GM12875 (cell line): Measurements from ENCODE around the gene WNT7A.

Source experiments
- H3K4me3 ChIP-seq: one replicate; pipeline ENCODE4 v1.5.1; 2011; ENCODE audit warnings: low read depth, low read length, control low read depth
- CTCF ChIP-seq: IDR thresholded peaks from 2 replicates; pipeline ENCODE4 v1.5.1; 2011; ENCODE audit warnings: low read depth, mild to moderate bottlenecking, control low read depth, inconsistent platforms, low read length, moderate library complexity, borderline replicate concordance; ENCODE audit not compliant: insufficient read depth

Gene WNT7A

GRCh38 chr3:13851997-13852637 is 27.8 kb downstream of the WNT7A start:
- no peak overlapping the region for H3K4me3 ChIP-seq
- no peak for TF ChIP-seq CTCF

- TF ChIP-seq CTCF, result no peak
- H3K4me3 ChIP-seq, result no peak overlapping the region
Observed at GRCh38 chr3:13851091-13851849, 28.6 kb downstream of the WNT7A start.

GRCh38 chr3:13850161-13850945 is 29.5 kb downstream of the WNT7A start:
- no peak overlapping the region for H3K4me3 ChIP-seq
- TF ChIP-seq CTCF, result no peak

- H3K4me3 ChIP-seq, result no peak overlapping the region
- no peak for TF ChIP-seq CTCF
Observed at GRCh38 chr3:13849018-13849417, 30.9 kb downstream of the WNT7A start.

GRCh38 chr3:13846716-13847570 is 32.9 kb downstream of the WNT7A start:
- no peak for TF ChIP-seq CTCF
- H3K4me3 ChIP-seq, result no peak overlapping the region

GRCh38 chr3:13846238-13846637 is 33.6 kb downstream of the WNT7A start:
- no peak for TF ChIP-seq CTCF
- H3K4me3 ChIP-seq, result no peak overlapping the region
